WTC11 (cell line): ENCODE data around the gene KLC4. TPM values are rescaled to one million over a fixed set of nuclear protein-coding genes. Genes with fewer than 3 reads are reported as not detected.

Experiments
- ATAC-seq: fragments of 200-7000 bp; cut with Tn5 transposase; 2 replicates; pipeline ENCODE4 v1.10.0; 2021; ENCODE audit warnings: mild to moderate bottlenecking, moderate library complexity
- CTCF ChIA-PET: fragments of 300-600 bp; sonication (Branson Sonifier 250); formaldehyde crosslinking; loops from one replicate; lab custom pipeline; 2021; ENCODE audit warnings: antibody characterized with exemption; lab: Charles Lee
- POLR2A ChIA-PET: fragments of 350-600 bp; sonication (Branson Sonifier 250); formaldehyde crosslinking; loops from one replicate; lab custom pipeline; 2021; ENCODE audit warnings: antibody characterized with exemption; lab: Charles Lee
- DNase-seq: peaks from one replicate; pipeline ENCODE4 v3.0.0; 2021; ENCODE audit warnings: low spot score
- H3K27ac Mint-ChIP-seq: 2 replicates; pipeline ENCODE4 v1.8.0; 2021; ENCODE audit warnings: mixed read lengths
- H3K27me3 Mint-ChIP-seq: 2 replicates; pipeline ENCODE4 v1.8.0; 2021; ENCODE audit warnings: low read depth, mild to moderate bottlenecking, moderate library complexity, mixed read lengths
- H3K36me3 Mint-ChIP-seq: 2 replicates; pipeline ENCODE4 v1.8.0; 2021; ENCODE audit warnings: mixed read lengths
- H3K4me1 Mint-ChIP-seq: 2 replicates; pipeline ENCODE4 v1.8.0; 2022; ENCODE audit warnings: mixed read lengths
- H3K4me3 Mint-ChIP-seq: 2 replicates; pipeline ENCODE4 v1.8.0; 2021; ENCODE audit warnings: mild to moderate bottlenecking, moderate library complexity, mixed read lengths
- H3K9me3 Mint-ChIP-seq: 2 replicates; pipeline ENCODE4 v1.8.0; 2021; ENCODE audit warnings: mixed read lengths
- ATF1 ChIP-seq: sonication (generic); formaldehyde crosslinking; IDR thresholded peaks from 2 replicates; pipeline ENCODE4 v1.8.1; 2023; ENCODE audit warnings: mild to moderate bottlenecking, moderate library complexity, missing genetic modification reagents
- CBFB ChIP-seq: sonication (generic); formaldehyde crosslinking; IDR thresholded peaks from 2 replicates; pipeline ENCODE4 v1.8.1; 2022; ENCODE audit warnings: mild to moderate bottlenecking, low read depth, missing genetic modification reagents
- ELF4 ChIP-seq: sonication (generic); formaldehyde crosslinking; IDR thresholded peaks from 2 replicates; pipeline ENCODE4 v1.8.1; 2022; ENCODE audit warnings: low read depth, mild to moderate bottlenecking, moderate library complexity, missing genetic modification reagents
- ESRRA ChIP-seq: sonication (generic); formaldehyde crosslinking; IDR thresholded peaks from 2 replicates; pipeline ENCODE4 v1.8.1; 2022; ENCODE audit warnings: mild to moderate bottlenecking, missing genetic modification reagents, borderline replicate concordance
- GRHL2 ChIP-seq: fragments of 250-450 bp; sonication (Bioruptor Pico); IDR thresholded peaks from 2 replicates; pipeline ENCODE4 v1.8.0; 2022; ENCODE audit warnings: mild to moderate bottlenecking, moderate library complexity; ENCODE audit not compliant: insufficient replicate concordance, severe bottlenecking
- NR1H2 ChIP-seq: sonication (generic); formaldehyde crosslinking; IDR thresholded peaks from 2 replicates; pipeline ENCODE4 v1.9.0; 2021; ENCODE audit warnings: mild to moderate bottlenecking, moderate library complexity, missing genetic modification reagents
- SOX15 ChIP-seq: fragments of 250-450 bp; sonication (Bioruptor Pico); IDR thresholded peaks from 2 replicates; pipeline ENCODE4 v1.9.0; 2021; ENCODE audit warnings: mild to moderate bottlenecking
- SP1 ChIP-seq: sonication (generic); formaldehyde crosslinking; conservative IDR thresholded peaks from 2 replicates; pipeline ENCODE4 v1.8.1; 2022; ENCODE audit warnings: missing genetic modification reagents
- ZNF416 ChIP-seq: fragments of 250-450 bp; sonication (Bioruptor Pico); IDR thresholded peaks from 2 replicates; pipeline ENCODE4 v1.9.0; 2021; ENCODE audit warnings: mild to moderate bottlenecking, inconsistent platforms
- total RNA-seq: library from RNA; stranded (reverse); gene quantifications from 3 replicates; pipeline ENCODE4 v1.2.3, GENCODE V29; 2021
- TF ChIP-seq, protein P1 (sequence below): fragments of 200-600 bp; IDR thresholded peaks from 2 replicates; pipeline ENCODE4 v1.8.0; 2022; ENCODE audit warnings: antibody characterized with exemption
- TF ChIP-seq, protein P2 (sequence below): sonication (generic); formaldehyde crosslinking; IDR thresholded peaks from 2 replicates; pipeline ENCODE4 v1.8.0; 2022; ENCODE audit warnings: mild to moderate bottlenecking, missing genetic modification reagents
- TF ChIP-seq, protein P3 (sequence below): sonication (generic); formaldehyde crosslinking; IDR thresholded peaks from 2 replicates; pipeline ENCODE4 v1.8.0; 2023; ENCODE audit warnings: mild to moderate bottlenecking, missing genetic modification reagents
- TF ChIP-seq, protein P4 (sequence below): fragments of 250-450 bp; sonication (Bioruptor Pico); IDR thresholded peaks from 2 replicates; pipeline ENCODE4 v1.9.0; 2021; ENCODE audit warnings: mild to moderate bottlenecking, borderline replicate concordance
- TF ChIP-seq, protein P5 (sequence below): fragments of 250-450 bp; sonication (Bioruptor Pico); IDR thresholded peaks from 2 replicates; pipeline ENCODE4 v1.9.0; 2021; ENCODE audit warnings: moderate library complexity, mild to moderate bottlenecking, inconsistent platforms, borderline replicate concordance
- TF ChIP-seq, protein P6 (sequence below): fragments of 250-450 bp; sonication (Bioruptor Pico); conservative IDR thresholded peaks from 2 replicates; pipeline ENCODE4 v1.9.0; 2021; ENCODE audit warnings: mild to moderate bottlenecking
- TF ChIP-seq, protein P7 (sequence below): sonication (generic); formaldehyde crosslinking; IDR thresholded peaks from 2 replicates; pipeline ENCODE4 v1.8.1; 2022; ENCODE audit warnings: low read depth, mild to moderate bottlenecking, moderate library complexity, missing genetic modification reagents, borderline replicate concordance
- TF ChIP-seq, protein P8 (sequence below): sonication (generic); formaldehyde crosslinking; IDR thresholded peaks from 2 replicates; pipeline ENCODE4 v1.8.0; 2022; ENCODE audit warnings: mild to moderate bottlenecking, missing genetic modification reagents
- TF ChIP-seq, protein P9 (sequence below): sonication (generic); formaldehyde crosslinking; IDR thresholded peaks from 2 replicates; pipeline ENCODE4 v1.8.1; 2022; ENCODE audit warnings: low read depth, missing genetic modification reagents, borderline replicate concordance

The KLC4 gene
- total RNA-seq, 1 experiment from 2014 or later: 35.7 TPM

DNA sequence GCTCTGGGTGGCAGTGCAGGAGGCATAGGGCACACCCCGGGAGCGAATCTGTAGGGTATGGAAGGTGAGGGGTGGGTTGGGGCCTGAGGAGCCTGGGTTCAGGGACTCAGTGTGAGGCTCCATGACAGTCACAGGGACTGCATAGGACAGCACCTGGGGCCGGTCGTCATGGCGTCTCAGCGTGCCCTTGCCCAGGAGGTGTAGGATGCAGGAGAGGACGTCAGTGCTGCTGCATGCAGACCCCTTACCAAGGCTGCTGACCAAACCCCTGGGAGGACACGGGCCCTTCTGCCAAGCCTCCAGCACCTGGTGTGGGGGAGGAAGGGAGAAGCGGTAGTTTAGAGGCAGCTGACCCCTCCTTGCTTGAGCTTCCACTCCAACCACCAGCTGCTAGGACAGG lies 21.7 kb upstream of the KLC4 start (continued):
- TF ChIP-seq, protein P1, sequence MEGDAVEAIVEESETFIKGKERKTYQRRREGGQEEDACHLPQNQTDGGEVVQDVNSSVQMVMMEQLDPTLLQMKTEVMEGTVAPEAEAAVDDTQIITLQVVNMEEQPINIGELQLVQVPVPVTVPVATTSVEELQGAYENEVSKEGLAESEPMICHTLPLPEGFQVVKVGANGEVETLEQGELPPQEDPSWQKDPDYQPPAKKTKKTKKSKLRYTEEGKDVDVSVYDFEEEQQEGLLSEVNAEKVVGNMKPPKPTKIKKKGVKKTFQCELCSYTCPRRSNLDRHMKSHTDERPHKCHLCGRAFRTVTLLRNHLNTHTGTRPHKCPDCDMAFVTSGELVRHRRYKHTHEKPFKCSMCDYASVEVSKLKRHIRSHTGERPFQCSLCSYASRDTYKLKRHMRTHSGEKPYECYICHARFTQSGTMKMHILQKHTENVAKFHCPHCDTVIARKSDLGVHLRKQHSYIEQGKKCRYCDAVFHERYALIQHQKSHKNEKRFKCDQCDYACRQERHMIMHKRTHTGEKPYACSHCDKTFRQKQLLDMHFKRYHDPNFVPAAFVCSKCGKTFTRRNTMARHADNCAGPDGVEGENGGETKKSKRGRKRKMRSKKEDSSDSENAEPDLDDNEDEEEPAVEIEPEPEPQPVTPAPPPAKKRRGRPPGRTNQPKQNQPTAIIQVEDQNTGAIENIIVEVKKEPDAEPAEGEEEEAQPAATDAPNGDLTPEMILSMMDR: no peak
- TF ChIP-seq, protein P2, sequence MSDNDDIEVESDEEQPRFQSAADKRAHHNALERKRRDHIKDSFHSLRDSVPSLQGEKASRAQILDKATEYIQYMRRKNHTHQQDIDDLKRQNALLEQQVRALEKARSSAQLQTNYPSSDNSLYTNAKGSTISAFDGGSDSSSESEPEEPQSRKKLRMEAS (CRISPR knock-in tag): no peak
- TF ChIP-seq, protein P3, sequence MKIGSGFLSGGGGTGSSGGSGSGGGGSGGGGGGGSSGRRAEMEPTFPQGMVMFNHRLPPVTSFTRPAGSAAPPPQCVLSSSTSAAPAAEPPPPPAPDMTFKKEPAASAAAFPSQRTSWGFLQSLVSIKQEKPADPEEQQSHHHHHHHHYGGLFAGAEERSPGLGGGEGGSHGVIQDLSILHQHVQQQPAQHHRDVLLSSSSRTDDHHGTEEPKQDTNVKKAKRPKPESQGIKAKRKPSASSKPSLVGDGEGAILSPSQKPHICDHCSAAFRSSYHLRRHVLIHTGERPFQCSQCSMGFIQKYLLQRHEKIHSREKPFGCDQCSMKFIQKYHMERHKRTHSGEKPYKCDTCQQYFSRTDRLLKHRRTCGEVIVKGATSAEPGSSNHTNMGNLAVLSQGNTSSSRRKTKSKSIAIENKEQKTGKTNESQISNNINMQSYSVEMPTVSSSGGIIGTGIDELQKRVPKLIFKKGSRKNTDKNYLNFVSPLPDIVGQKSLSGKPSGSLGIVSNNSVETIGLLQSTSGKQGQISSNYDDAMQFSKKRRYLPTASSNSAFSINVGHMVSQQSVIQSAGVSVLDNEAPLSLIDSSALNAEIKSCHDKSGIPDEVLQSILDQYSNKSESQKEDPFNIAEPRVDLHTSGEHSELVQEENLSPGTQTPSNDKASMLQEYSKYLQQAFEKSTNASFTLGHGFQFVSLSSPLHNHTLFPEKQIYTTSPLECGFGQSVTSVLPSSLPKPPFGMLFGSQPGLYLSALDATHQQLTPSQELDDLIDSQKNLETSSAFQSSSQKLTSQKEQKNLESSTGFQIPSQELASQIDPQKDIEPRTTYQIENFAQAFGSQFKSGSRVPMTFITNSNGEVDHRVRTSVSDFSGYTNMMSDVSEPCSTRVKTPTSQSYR (CRISPR knock-in tag): no peak
- TF ChIP-seq, protein P4, sequence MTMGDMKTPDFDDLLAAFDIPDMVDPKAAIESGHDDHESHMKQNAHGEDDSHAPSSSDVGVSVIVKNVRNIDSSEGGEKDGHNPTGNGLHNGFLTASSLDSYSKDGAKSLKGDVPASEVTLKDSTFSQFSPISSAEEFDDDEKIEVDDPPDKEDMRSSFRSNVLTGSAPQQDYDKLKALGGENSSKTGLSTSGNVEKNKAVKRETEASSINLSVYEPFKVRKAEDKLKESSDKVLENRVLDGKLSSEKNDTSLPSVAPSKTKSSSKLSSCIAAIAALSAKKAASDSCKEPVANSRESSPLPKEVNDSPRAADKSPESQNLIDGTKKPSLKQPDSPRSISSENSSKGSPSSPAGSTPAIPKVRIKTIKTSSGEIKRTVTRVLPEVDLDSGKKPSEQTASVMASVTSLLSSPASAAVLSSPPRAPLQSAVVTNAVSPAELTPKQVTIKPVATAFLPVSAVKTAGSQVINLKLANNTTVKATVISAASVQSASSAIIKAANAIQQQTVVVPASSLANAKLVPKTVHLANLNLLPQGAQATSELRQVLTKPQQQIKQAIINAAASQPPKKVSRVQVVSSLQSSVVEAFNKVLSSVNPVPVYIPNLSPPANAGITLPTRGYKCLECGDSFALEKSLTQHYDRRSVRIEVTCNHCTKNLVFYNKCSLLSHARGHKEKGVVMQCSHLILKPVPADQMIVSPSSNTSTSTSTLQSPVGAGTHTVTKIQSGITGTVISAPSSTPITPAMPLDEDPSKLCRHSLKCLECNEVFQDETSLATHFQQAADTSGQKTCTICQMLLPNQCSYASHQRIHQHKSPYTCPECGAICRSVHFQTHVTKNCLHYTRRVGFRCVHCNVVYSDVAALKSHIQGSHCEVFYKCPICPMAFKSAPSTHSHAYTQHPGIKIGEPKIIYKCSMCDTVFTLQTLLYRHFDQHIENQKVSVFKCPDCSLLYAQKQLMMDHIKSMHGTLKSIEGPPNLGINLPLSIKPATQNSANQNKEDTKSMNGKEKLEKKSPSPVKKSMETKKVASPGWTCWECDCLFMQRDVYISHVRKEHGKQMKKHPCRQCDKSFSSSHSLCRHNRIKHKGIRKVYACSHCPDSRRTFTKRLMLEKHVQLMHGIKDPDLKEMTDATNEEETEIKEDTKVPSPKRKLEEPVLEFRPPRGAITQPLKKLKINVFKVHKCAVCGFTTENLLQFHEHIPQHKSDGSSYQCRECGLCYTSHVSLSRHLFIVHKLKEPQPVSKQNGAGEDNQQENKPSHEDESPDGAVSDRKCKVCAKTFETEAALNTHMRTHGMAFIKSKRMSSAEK (CRISPR knock-in tag): no peak
- TF ChIP-seq, protein P5, sequence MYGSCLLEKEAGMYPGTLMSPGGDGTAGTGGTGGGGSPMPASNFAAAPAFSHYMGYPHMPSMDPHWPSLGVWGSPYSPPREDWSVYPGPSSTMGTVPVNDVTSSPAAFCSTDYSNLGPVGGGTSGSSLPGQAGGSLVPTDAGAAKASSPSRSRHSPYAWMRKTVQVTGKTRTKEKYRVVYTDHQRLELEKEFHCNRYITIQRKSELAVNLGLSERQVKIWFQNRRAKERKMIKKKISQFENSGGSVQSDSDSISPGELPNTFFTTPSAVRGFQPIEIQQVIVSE (CRISPR knock-in tag): no peak
- TF ChIP-seq, protein P6, sequence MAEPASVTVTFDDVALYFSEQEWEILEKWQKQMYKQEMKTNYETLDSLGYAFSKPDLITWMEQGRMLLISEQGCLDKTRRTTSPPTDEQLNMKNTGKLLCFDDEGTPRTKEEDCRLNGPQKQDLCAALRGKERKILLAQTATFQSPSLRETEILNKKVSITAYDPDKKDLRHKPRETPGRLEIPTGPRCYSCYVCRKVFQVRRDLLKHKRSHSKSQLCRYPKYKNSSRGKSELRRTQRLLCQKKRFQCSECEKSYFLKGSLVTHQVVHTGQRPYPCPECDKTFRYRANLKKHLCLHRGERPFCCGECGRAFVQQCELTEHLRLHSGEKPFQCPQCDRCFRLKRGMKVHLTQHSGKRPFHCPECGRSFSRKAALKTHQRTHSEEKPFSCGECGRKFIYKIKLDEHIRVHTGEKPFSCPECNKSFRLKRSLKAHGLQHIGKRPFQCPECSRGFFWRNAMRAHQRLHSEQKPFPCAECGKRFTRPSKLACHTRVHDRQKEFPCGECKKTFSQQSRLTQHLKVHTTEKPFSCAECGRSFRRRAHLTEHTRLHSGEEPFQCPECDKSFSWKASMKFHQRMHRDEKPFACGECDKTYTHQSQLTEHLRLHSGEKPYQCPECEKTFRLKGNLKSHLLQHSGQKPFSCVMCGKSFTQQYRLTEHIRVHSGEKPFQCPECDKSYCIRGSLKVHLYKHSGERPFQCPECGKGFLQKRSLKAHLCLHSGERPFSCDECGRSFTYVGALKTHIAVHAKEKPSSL (CRISPR knock-in tag): no peak
- TF ChIP-seq CBFB (CRISPR knock-in tag): no peak

DNA sequence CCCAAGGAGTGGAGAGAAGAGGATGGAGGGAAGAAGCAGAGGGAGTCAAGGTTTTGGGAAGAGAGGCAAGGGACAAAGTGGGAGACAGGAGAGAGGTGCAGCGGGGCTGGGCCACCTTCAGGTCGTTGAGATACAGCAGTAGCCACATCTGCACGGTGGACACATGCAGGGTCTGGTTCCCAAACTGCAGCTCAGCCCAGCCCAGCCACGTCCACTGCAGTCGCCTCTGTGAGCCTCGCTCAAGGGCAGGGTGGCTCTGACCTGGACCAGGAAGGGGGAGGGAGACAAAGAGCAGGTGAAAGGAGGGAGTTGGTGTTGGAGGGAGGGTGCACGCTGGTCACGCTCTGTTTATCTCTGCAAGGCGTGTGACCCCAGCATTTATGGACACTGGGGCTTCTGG lies 20.7 kb upstream of the KLC4 start:
- DNase-seq: no peak
- Mint-ChIP-seq H3K4me1 (no peaks in the 10 kb centered on the region), H3K9me3 (no peaks in the 10 kb centered on the region), H3K27ac (peak overlapping the region; percentile 8; the same call in 1 of the 2 replicates), H3K4me3 (no peak overlapping the region), H3K27me3 (no peaks in the 10 kb centered on the region), H3K36me3 (peaks cover 48% of the 10 kb centered on the region)
- ChIA-PET CTCF (no interaction called here), POLR2A (no interaction called here)
- no peak for ATAC-seq
- TF ChIP-seq SP1 (CRISPR knock-in tag) (no peak), ATF1 (CRISPR knock-in tag) (no peak), SOX15 (CRISPR knock-in tag) (no peak), GRHL2 (CRISPR knock-in tag) (no peak), ZNF416 (CRISPR knock-in tag) (no peak), CBFB (CRISPR knock-in tag) (no peak), NR1H2 (CRISPR knock-in tag) (no peak), ESRRA (CRISPR knock-in tag) (no peak), ELF4 (no peak)
- TF ChIP-seq, protein P7, sequence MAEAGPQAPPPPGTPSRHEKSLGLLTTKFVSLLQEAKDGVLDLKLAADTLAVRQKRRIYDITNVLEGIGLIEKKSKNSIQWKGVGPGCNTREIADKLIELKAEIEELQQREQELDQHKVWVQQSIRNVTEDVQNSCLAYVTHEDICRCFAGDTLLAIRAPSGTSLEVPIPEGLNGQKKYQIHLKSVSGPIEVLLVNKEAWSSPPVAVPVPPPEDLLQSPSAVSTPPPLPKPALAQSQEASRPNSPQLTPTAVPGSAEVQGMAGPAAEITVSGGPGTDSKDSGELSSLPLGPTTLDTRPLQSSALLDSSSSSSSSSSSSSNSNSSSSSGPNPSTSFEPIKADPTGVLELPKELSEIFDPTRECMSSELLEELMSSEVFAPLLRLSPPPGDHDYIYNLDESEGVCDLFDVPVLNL (CRISPR knock-in tag): no peak
- TF ChIP-seq, protein P8, sequence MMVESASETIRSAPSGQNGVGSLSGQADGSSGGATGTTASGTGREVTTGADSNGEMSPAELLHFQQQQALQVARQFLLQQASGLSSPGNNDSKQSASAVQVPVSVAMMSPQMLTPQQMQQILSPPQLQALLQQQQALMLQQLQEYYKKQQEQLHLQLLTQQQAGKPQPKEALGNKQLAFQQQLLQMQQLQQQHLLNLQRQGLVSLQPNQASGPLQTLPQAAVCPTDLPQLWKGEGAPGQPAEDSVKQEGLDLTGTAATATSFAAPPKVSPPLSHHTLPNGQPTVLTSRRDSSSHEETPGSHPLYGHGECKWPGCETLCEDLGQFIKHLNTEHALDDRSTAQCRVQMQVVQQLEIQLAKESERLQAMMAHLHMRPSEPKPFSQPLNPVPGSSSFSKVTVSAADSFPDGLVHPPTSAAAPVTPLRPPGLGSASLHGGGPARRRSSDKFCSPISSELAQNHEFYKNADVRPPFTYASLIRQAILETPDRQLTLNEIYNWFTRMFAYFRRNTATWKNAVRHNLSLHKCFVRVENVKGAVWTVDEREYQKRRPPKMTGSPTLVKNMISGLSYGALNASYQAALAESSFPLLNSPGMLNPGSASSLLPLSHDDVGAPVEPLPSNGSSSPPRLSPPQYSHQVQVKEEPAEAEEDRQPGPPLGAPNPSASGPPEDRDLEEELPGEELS: no peak
- TF ChIP-seq, protein P9, sequence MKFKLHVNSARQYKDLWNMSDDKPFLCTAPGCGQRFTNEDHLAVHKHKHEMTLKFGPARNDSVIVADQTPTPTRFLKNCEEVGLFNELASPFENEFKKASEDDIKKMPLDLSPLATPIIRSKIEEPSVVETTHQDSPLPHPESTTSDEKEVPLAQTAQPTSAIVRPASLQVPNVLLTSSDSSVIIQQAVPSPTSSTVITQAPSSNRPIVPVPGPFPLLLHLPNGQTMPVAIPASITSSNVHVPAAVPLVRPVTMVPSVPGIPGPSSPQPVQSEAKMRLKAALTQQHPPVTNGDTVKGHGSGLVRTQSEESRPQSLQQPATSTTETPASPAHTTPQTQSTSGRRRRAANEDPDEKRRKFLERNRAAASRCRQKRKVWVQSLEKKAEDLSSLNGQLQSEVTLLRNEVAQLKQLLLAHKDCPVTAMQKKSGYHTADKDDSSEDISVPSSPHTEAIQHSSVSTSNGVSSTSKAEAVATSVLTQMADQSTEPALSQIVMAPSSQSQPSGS: no peak
- TF ChIP-seq, protein P2 (CRISPR knock-in tag): no peak
